RWPE2 (cell line): ENCODE data around the gene NOL9.

ENCODE experiments used
- ATAC-seq: fragments of 200-7000 bp; cut with Tn5 transposase; 3 replicates; pipeline ENCODE4 v1.9.1; 2021; ENCODE audit warnings: low read depth
- DNase-seq: peaks from one replicate; pipeline ENCODE4 v3.0.0-alpha.2; 2020; ENCODE audit warnings: low spot score
- H3K27ac ChIP-seq: fragments of 450-650 bp; 2 replicates; pipeline ENCODE4 v1.5.1; 2017; ENCODE audit warnings: mild to moderate bottlenecking; ENCODE audit not compliant: poor library complexity, severe bottlenecking
- H3K27me3 ChIP-seq: fragments of 250-450 bp; sonication (Bioruptor Pico); 2 replicates; pipeline ENCODE4 v1.5.1; 2021; ENCODE audit warnings: mild to moderate bottlenecking, moderate library complexity; ENCODE audit not compliant: insufficient read depth, poor library complexity, severe bottlenecking
- H3K36me3 ChIP-seq: fragments of 250-450 bp; sonication (Bioruptor Pico); 2 replicates; pipeline ENCODE4 v1.5.1; 2020; ENCODE audit warnings: low read depth, mild to moderate bottlenecking, moderate library complexity
- H3K4me1 ChIP-seq: fragments of 250-450 bp; sonication (Bioruptor Pico); 2 replicates; pipeline ENCODE4 v1.5.1; 2021; ENCODE audit warnings: mild to moderate bottlenecking, moderate library complexity; ENCODE audit not compliant: insufficient read depth, poor library complexity, severe bottlenecking
- H3K4me3 ChIP-seq: fragments of 250-450 bp; sonication (Bioruptor Pico); 2 replicates; pipeline ENCODE4 v1.5.1; 2021; ENCODE audit warnings: mild to moderate bottlenecking, moderate library complexity; ENCODE audit not compliant: severe bottlenecking
- H3K9me3 ChIP-seq: fragments of 250-450 bp; sonication (Bioruptor Pico); 2 replicates; pipeline ENCODE4 v1.5.1; 2021; ENCODE audit warnings: mild to moderate bottlenecking, moderate library complexity; ENCODE audit not compliant: severe bottlenecking
- TF ChIP-seq, protein P1 (sequence below): fragments of 450-650 bp; IDR thresholded peaks from one replicate; pipeline ENCODE4 v1.5.1; 2017; ENCODE audit warnings: mild to moderate bottlenecking, moderate library complexity; ENCODE audit not compliant: poor library complexity, severe bottlenecking

The NOL9 gene

GRCh38 chr1:6592865-6593593 lies 38.7 kb upstream of the NOL9 start:
- Histone ChIP-seq H3K27ac (no peak overlapping the region), H3K27me3 (no peaks in the 10 kb centered on the region), H3K4me1 (peaks cover 5% of the 10 kb centered on the region), H3K36me3 (peaks cover 89% of the 10 kb centered on the region), H3K9me3 (no peaks in the 10 kb centered on the region), H3K4me3 (no peak overlapping the region)
- ATAC-seq (no peak), DNase-seq (no peak)
- TF ChIP-seq, protein P1, sequence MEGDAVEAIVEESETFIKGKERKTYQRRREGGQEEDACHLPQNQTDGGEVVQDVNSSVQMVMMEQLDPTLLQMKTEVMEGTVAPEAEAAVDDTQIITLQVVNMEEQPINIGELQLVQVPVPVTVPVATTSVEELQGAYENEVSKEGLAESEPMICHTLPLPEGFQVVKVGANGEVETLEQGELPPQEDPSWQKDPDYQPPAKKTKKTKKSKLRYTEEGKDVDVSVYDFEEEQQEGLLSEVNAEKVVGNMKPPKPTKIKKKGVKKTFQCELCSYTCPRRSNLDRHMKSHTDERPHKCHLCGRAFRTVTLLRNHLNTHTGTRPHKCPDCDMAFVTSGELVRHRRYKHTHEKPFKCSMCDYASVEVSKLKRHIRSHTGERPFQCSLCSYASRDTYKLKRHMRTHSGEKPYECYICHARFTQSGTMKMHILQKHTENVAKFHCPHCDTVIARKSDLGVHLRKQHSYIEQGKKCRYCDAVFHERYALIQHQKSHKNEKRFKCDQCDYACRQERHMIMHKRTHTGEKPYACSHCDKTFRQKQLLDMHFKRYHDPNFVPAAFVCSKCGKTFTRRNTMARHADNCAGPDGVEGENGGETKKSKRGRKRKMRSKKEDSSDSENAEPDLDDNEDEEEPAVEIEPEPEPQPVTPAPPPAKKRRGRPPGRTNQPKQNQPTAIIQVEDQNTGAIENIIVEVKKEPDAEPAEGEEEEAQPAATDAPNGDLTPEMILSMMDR = no peak

DNA sequence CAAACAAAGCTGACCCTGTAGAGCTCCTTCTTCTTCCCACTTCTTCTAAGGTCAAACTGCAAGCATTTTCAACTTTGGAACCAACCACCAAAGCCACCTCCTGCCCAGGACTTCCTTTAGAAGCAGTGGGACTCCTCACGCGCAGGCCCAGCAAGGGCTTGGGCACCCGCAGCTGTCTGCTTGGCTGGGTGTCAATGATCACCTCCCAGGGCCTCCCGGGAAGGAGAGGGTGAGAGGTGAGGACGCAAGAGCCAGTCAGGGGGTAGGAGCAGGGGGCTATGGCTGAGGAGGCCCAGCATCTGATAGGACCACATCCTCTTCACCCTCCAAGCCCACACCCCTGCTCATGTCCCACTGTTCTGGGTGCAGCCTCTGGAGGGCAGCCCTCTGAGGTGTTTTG lies 38.1 kb upstream of the NOL9 start:
- DNase-seq (no peak), ATAC-seq (no peak)
- H3K4me1 ChIP-seq = peaks cover 11% of the 10 kb centered on the region
- no peak overlapping the region for H3K4me3 ChIP-seq
- H3K27ac ChIP-seq = no peak overlapping the region
- H3K27me3 ChIP-seq = no peaks in the 10 kb centered on the region
- H3K9me3 ChIP-seq = no peaks in the 10 kb centered on the region
- H3K36me3 ChIP-seq = peaks cover 85% of the 10 kb centered on the region
- TF ChIP-seq, protein P1 = no peak

DNA sequence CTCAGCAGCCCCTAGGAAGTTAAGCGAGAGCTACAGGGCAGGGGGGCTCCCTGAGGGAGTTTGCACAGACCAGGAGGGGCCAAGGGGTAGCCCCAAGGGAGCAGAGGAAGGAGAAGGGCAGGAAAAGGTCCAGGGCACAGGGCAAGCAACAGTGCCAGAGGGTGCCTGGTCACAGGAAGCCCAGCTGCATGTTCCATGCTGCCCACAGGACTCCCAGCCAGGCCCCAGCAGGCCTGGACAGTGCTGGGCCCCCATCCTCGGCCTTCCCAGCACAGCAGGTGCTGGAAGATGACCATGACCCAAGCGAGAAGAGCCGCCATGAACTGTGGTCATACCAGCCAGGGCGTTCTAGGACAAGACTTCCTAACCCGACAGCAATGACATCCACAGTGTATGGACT lies 37.3 kb upstream of the NOL9 start:
- Histone ChIP-seq H3K9me3 (no peaks in the 10 kb centered on the region), H3K4me3 (no peak overlapping the region), H3K36me3 (peaks cover 77% of the 10 kb centered on the region), H3K27ac (no peak overlapping the region), H3K27me3 (no peaks in the 10 kb centered on the region), H3K4me1 (peaks cover 16% of the 10 kb centered on the region)
- DNase-seq (no peak), ATAC-seq (no peak)
- TF ChIP-seq, protein P1 = no peak

DNA sequence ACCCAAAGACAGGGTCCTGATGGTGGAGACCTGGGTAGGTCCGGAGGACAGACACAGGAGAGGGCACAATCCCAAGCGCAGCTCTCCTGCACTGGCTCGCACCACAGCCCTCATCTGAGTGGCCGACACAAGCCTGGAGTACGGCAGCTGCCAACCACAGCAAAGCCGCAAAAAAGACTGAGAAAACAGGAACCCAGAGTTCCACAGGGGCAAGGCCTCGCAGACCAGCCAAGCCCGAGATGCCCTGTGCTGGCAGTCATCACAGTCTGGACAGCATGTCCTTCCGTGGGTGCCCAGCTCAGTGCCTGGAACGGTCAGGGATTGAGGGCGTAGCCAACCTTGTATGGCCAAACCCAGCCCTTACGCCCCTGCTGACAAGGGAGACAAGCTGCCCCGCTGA lies 36.9 kb upstream of the NOL9 start:
- DNase-seq (no peak), ATAC-seq (no peak)
- peaks cover 16% of the 10 kb centered on the region for H3K4me1 ChIP-seq
- H3K36me3 ChIP-seq = peaks cover 73% of the 10 kb centered on the region
- TF ChIP-seq, protein P1 = no peak
- no peaks in the 10 kb centered on the region for H3K27me3 ChIP-seq
- H3K9me3 ChIP-seq = no peaks in the 10 kb centered on the region
- H3K27ac ChIP-seq = no peak overlapping the region
- H3K4me3 ChIP-seq = no peak overlapping the region

DNA sequence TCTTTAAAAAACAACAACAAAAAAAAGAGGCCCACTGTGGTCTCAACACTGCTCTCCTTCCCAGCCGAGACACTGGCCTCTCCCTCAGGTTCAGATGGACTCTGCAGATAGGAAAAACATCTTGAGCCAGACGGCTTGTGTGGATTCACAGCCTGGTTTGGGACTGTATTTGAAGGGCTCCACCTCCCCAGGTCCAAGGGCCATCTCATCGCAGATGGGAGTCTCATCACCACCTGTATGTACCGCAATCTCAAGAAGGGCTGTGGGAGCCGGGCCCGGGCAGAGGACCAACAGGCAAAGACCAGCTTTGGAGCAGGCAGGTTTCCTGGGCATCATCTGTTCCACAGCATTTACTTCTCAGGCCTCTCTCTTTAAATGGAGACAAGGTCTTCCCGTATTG lies 35.7 kb upstream of the NOL9 start:
- no peak overlapping the region for H3K27ac ChIP-seq
- no peak for ATAC-seq
- H3K9me3 ChIP-seq = no peaks in the 10 kb centered on the region
- H3K4me1 ChIP-seq = peaks cover 16% of the 10 kb centered on the region
- TF ChIP-seq, protein P1 = no peak
- no peaks in the 10 kb centered on the region for H3K27me3 ChIP-seq
- no peak overlapping the region for H3K4me3 ChIP-seq
- no peak for DNase-seq
- H3K36me3 ChIP-seq = peaks cover 61% of the 10 kb centered on the region
